Spleen (tissue), 11 donors: ENCODE data around the gene ANKS4B. TPM values are rescaled to one million over a fixed set of nuclear protein-coding genes. Genes with fewer than 3 reads are reported as not detected.

Experiments
- DNase-seq: peaks from one replicate; pipeline ENCODE4 v3.0.0-alpha.2; 2020
- H3K27ac ChIP-seq, 8 donors: fragments of 200-600 bp; sonication (generic) in 7 of 8; 1 replicate in 4 of 8; 2 replicates in 4 of 8; pipeline versions ENCODE4 v1.5.0 to v1.8.0; 2016 to 2021; ENCODE audit warnings: inconsistent platforms in 4 of 8, mild to moderate bottlenecking in 4 of 8, moderate library complexity in 1 of 8
- H3K27me3 ChIP-seq, 7 donors: fragments of 200-600 bp; sonication (generic) in 6 of 7; replicated peaks in 1 of 7; 1 replicate in 4 of 7; 2 replicates in 3 of 7; pipeline versions ENCODE4 v1.5.0 to v1.8.0; 2016 to 2021; ENCODE audit warnings: inconsistent platforms in 3 of 7, mild to moderate bottlenecking in 1 of 7
- H3K36me3 ChIP-seq, 6 donors: fragments of 200-600 bp; sonication (generic) in 5 of 6; 1 replicate in 4 of 6; 2 replicates in 2 of 6; pipeline versions ENCODE4 v1.5.0 to v1.8.0; 2016 to 2021; ENCODE audit warnings: inconsistent platforms in 2 of 6
- H3K4me1 ChIP-seq, 6 donors: fragments of 200-600 bp; sonication (generic) in 5 of 6; 1 replicate in 3 of 6; 2 replicates in 3 of 6; pipeline versions ENCODE4 v1.5.0 to v1.8.0; 2016 to 2021; ENCODE audit warnings: inconsistent platforms in 3 of 6
- H3K4me3 ChIP-seq, 8 donors: fragments of 200-600 bp; sonication (generic) in 7 of 8; 1 replicate in 4 of 8; 2 replicates in 4 of 8; pipeline versions ENCODE4 v1.5.0 to v1.8.0; 2016 to 2021; ENCODE audit warnings: inconsistent platforms in 4 of 8, mild to moderate bottlenecking in 4 of 8, moderate library complexity in 2 of 8
- H3K9me3 ChIP-seq, 8 donors: fragments of 200-600 bp; sonication (generic) in 7 of 8; 1 replicate in 4 of 8; 2 replicates in 4 of 8; pipeline versions ENCODE4 v1.5.0 to v1.8.0; 2016 to 2021; ENCODE audit warnings: inconsistent platforms in 4 of 8
- CTCF ChIP-seq, 11 experiments: fragments of 200-600 bp in 7 of 11; fragments of 450-650 bp in 4 of 11; sonication (generic) in 4 of 11; IDR thresholded peaks in 8 of 11; conservative IDR thresholded peaks in 3 of 11; 1 replicate in 7 of 11; 2 replicates in 4 of 11; pipeline versions ENCODE4 v1.4.0 to v1.8.0; 2016 to 2021; ENCODE audit warnings: antibody characterized with exemption in 11 of 11, inconsistent platforms in 4 of 11, mild to moderate bottlenecking in 1 of 11
- POLR2A ChIP-seq, 3 donors: fragments of 450-650 bp; IDR thresholded peaks; one replicate each; pipeline ENCODE4 v1.5.1; 2017; ENCODE audit warnings: antibody characterized with exemption in 3 of 3, mild to moderate bottlenecking in 1 of 3
- POLR2AphosphoS5 ChIP-seq, 3 donors: sonication (generic); formaldehyde crosslinking; IDR thresholded peaks; one replicate each; pipeline ENCODE4 v1.5.1; 2017; ENCODE audit warnings: antibody characterized with exemption in 3 of 3
- WGBS, 5 donors: extraction: QIAGEN DNeasy Blood & Tissue Kit in 3 of 5; methylation state at CpG; one replicate each; pipeline versions ENCODE4 v1.1.5 to v1.1.7; 2013 to 2018; 5-methylcytosine and 5-hydroxymethylcytosine counted together
- intact Hi-C: fragments of 100-400 bp; cut with DNase I; formaldehyde crosslinking; loops from one replicate; pipeline ENCODE4 v1.15.0; 2023; ENCODE audit warnings: low total_unique reads
- polyA plus RNA-seq, 3 donors: library from polyadenylated mRNA; stranded (reverse); fragments of 200-250 nt; gene quantifications; one replicate each; pipeline ENCODE4 v1.2.1, GENCODE V29; 2013
- total RNA-seq, 7 donors: library from RNA; depleted of rRNA in 3 of 7; stranded (reverse); fragments of >200 nt in 3 of 7; fragmentation: NEBNext Ultra II Directional in 4 of 7; extraction: Animal tissue kit (Norgen Biotek cat#: 25700) in 4 of 7; gene quantifications; one replicate each; pipeline versions ENCODE4 v1.1.0 to v1.2.1, GENCODE V29; 2016 to 2021
- donor health status: healthy with polysubstance abuse.
- donor health status: DM: no; HTN: no; CAD: no; lungs with moderate emphysema.
- donor health status: DM: no; HTN: no; CAD: no.
- donor health status: Bipolar disorder and iron deficiency.
- donor health status: healthy.
- donor health status: DM: no; HTN: no; CAD: no.
- donor health status: DM: yes; HTN: yes; CAD: no.

Gene ANKS4B
- total and polyA plus RNA-seq, 10 donors = 0.03 TPM; not detected in 9

- Histone ChIP-seq H3K4me1 (no peaks in the 10 kb centered on the region), H3K27ac (no peak overlapping the region), H3K36me3 (no peaks in the 10 kb centered on the region), H3K9me3 (no peaks in the 10 kb centered on the region), H3K4me3 (no peak overlapping the region), H3K27me3 (peaks cover 0 to 20% (median 3%) of the 10 kb centered on the region in 7 donors)
- TF ChIP-seq CTCF (IDR thresholded peaks at IDR 0.05 in 8 of 11, conservative IDR thresholded peaks at IDR 0.05 in 3 of 11) = no peak
- no peak for TF ChIP-seq POLR2AphosphoS5 (IDR thresholded peaks at IDR 0.05)
- TF ChIP-seq POLR2A (IDR thresholded peaks at IDR 0.05) = no peak
- 76 to 98% (median 94%) methylated on average over 1 of the region's 1 CpG for WGBS, 5 donors
- intact Hi-C loops = no loop called here
- DNase-seq = no peak
These were observed 416 bp upstream of the ANKS4B start for GRCh38 chr16:21233045-21233520.

- no peaks in the 10 kb centered on the region for H3K9me3 ChIP-seq
- intact Hi-C loops = no loop called here
- H3K4me3 ChIP-seq = no peak overlapping the region
- no peaks in the 10 kb centered on the region for H3K4me1 ChIP-seq
- TF ChIP-seq POLR2A (IDR thresholded peaks at IDR 0.05) = no peak
- TF ChIP-seq POLR2AphosphoS5 (IDR thresholded peaks at IDR 0.05) = no peak
- TF ChIP-seq CTCF (IDR thresholded peaks at IDR 0.05 in 8 of 11, conservative IDR thresholded peaks at IDR 0.05 in 3 of 11) = no peak
- H3K36me3 ChIP-seq = no peaks in the 10 kb centered on the region
- 69 to 82% (median 79%) methylated on average over 3 of the region's 3 CpGs for WGBS, 5 donors
- peaks cover 0 to 20% (median 3%) of the 10 kb centered on the region in 7 donors for H3K27me3 ChIP-seq
- H3K27ac ChIP-seq = no peak overlapping the region
- DNase-seq = no peak
These were observed 1.7 kb downstream of the ANKS4B start for GRCh38 chr16:21235199-21235585.

GRCh38 chr16:21236831-21237230 is 3.3 kb downstream of the ANKS4B start:
- 73 to 92% (median 78%) methylated on average over 5 of the region's 5 CpGs for WGBS, 5 donors
- Histone ChIP-seq H3K9me3 (no peaks in the 10 kb centered on the region), H3K4me1 (no peaks in the 10 kb centered on the region), H3K4me3 (no peak overlapping the region), H3K27ac (no peak overlapping the region), H3K36me3 (no peaks in the 10 kb centered on the region), H3K27me3 (peaks cover 0 to 12% (median 0%) of the 10 kb centered on the region in 7 donors)
- DNase-seq = no peak
- intact Hi-C loops = no loop called here
- TF ChIP-seq CTCF (IDR thresholded peaks at IDR 0.05 in 8 of 11, conservative IDR thresholded peaks at IDR 0.05 in 3 of 11) (no peak), POLR2AphosphoS5 (IDR thresholded peaks at IDR 0.05) (no peak), POLR2A (IDR thresholded peaks at IDR 0.05) (no peak)

- intact Hi-C loops = no loop called here
- no peak overlapping the region for H3K4me3 ChIP-seq
- H3K27me3 ChIP-seq = peaks cover 0 to 10% (median 0%) of the 10 kb centered on the region in 7 donors
- WGBS, 5 donors = 77 to 88% (median 86%) methylated on average over 4 of the region's 4 CpGs
- no peaks in the 10 kb centered on the region for H3K4me1 ChIP-seq
- no peaks in the 10 kb centered on the region for H3K36me3 ChIP-seq
- TF ChIP-seq POLR2AphosphoS5 (IDR thresholded peaks at IDR 0.05) = no peak
- no peak for TF ChIP-seq CTCF (IDR thresholded peaks at IDR 0.05 in 8 of 11, conservative IDR thresholded peaks at IDR 0.05 in 3 of 11)
- no peak for TF ChIP-seq POLR2A (IDR thresholded peaks at IDR 0.05)
- DNase-seq = no peak
- H3K9me3 ChIP-seq = no peaks in the 10 kb centered on the region
- no peak overlapping the region for H3K27ac ChIP-seq
These were observed 6.1 kb downstream of the ANKS4B start for GRCh38 chr16:21239646-21240045.
